HG03039 (cell line): ENCODE data around the gene SMG5.

Experiments used
- ATAC-seq: cut with Tn5 transposase; IDR thresholded peaks from one replicate; pipeline ENCODE4 v1.9.1; 2021; ENCODE audit warnings: mild to moderate bottlenecking, moderate library complexity; ENCODE audit not compliant: unreplicated experiment

The SMG5 gene

DNA sequence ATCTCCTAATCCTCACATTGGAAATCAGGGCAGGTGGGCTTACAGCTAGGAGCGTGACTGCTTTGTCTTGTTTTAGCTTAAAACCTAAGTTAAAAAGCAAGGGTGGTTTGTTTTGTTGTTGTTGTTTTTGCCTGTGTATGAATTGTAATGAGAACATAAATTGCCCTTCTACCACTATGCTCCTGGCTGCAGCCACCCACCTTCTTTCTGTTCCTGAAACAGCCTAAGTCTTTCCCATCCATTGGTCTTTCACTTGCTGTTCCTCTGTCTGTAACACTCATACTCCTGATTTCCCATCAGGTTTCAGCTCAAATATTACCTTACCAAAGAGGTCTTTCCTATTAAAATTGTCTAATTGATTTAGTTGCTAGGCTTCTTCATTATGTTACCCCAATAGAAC is 896 bp upstream of the SMG5 start:
- ATAC-seq: no peak

DNA sequence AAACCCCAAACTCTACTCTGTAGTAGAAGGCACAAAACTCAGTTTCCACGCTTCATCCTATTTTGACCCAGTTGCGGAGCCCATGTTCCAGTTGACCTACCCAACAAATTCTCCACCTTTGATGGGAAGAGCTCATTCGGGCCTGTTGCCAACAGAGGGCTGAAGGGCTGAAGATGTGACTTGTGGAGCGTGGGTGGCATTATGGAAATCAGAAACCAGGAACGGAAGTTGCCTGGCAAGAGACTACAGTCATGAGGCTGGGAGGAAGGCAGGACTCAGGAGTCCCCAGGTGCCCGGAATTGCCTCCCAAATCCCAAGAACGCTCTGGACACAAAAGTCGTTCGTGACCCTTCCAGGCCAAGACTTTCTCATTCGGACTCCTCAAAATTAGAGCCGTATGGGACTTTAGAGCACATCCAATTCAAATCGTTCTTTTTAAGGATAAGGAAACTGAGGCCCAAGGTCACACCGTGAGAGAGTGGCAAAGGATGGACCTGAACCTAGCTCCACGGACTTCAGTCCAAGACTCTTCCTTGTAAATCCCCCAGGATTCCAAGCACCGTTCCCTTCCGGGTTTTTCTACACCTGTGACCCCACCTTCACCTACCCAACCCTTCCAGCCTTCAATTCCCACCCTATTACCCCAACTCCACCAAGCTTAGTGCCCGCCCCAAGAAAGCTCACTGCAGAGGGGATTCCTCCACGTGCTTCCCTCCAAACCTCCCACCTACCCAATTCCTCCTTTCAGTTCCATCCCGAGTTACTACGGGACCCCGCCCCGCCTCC is 739 bp downstream of the SMG5 start:
- no peak for ATAC-seq

DNA sequence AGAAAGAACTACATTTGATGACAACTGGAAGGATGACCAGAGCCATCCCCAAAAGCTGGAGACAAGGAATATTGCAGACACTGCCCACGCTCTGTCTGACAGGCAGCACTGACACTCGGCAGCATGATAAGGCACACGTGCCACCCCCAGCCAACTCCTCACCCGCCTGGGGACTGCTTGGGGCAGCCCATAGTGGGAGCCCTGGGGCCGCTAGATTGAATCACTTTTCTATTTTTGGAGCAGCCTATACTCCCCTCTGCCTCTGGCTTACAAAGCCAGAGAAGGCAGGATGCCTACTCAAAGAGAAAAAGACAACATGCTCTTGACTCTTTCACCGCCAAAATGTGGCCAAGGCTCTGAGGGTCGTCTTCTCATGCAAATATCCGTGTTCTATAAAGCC is 1.3 kb downstream of the SMG5 start:
- ATAC-seq: peak; percentile 31

DNA sequence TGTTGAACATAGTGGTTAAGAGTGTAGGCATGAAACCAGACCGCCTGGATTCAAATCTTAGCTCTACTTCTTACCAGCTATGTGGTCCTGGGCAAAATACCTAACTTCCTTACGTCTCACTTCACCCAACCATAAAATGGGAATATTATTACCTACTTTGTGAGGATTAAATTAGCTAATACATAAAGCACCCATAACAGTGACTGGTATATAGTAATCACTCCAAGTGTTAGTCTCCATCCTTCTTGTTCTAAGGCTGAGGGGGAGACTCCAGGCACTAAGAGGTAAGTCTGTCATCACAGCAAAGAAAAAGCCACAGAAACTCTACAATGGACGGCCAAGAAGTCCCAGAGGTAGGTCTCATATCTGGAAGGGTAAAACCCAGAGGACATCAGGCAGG is 2.8 kb downstream of the SMG5 start:
- ATAC-seq: no peak

DNA sequence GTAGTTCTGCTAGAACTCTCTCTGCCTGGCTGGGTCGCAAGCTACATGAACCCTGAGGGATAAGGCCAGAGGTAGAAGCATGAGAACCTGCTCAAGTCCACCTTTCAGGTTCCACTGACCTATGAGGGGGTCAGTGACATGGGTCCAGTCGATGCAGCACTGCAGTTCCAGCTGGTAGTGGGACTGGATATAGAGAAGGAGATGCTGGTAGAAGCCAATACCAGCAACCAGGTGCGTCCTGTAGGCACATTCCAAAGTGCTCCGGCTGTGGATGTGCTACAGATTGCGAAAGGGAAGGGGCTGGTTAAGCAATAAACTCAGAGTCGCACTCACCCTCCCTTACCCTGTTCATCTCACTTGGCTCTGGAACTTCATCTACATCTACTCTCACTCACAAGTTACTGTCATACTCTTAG is 5.7 kb downstream of the SMG5 start:
- no peak for ATAC-seq

DNA sequence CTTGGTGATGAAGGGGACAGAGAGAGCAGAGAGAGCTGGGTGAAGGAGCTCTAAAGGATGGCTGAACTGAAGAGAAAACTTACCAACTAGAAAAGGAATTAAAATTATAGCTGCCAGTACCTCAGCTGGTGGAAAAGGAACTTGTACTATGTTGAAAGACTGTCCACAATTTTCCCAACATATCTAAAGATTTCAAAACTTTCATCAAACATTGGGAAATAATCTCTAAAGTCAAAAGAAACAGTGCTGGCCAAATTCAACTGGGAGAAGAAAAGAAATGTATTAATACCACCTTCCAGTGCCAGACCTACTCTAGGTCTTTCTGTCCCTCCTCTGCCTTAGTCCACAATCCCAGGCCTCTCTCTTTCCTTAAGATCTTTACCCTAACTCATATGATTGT is 6.1 kb downstream of the SMG5 start:
- ATAC-seq: no peak

DNA sequence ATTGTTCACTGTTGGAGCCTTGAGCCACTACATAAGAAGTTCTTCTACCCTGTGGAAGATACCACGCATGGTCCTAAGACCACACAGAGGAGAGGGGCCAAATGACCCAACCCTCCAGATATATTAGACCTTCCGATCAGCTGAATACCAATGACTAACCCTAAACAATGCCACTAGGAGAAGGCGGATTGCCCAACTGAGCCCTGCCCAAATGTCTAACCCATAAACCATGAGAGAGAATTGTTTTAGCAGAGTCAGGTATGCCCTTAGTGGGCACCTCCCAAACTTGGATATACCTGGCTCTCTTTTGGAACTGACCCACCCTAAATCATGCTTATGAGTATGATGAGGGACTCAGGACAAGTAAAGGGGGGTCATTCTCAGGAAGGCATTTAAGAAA is 12.3 kb downstream of the SMG5 start:
- no peak for ATAC-seq

DNA sequence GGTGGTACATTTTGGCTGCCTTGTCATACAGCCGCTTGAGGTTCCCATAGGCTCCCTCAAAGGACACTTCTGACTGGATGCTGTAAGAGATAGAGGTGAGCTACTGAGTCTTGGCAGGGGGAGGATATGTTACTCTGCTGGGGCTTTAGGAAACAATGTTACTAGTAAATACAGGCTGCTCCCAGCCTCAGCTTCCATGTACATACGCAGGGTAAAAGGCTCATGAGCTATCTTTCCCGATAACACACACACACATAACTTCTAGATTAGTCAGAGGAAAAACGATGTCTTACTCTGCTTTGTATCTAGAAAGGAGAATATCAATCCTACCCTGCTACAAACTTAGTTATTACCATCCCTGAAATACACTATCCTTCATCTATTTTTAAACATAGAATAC is 14.3 kb downstream of the SMG5 start:
- ATAC-seq: no peak

DNA sequence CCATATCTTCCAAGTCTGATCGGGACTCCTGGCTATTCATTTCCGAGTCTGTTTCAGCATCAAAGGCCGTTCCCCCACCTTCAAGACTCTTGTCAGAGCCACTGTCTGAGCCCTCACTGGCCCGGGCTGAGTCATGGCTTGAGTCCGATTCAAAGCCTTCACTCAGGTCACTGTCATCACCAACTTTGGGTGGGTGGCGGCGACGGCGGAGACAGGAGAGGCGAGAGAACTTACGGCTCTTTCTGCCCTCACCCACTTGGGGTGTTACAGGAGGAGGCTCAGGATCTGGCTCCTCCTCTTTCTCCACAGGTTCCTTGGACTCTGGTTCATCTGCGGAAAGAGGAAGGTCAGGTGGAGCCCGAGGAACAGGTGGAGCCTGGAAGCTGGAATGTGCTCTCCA is 16.6 kb downstream of the SMG5 start:
- ATAC-seq: no peak

DNA sequence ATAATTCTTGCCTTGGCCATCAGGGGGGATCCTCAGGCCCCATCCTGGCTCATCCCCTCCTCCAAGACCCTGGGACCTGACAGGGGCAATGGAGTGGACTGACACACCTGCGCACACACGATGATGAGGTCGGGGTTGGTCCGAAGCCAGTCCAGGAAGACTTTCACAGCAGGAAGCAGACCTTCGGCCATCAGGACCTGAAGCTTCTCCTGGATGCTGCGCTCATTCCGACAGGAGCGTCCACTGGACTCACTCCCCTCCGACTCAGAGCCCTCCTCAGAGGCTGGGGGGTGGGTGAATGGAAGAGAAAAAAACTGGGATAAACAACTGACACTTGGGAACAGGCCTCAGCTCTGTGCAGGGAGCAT is 19.4 kb downstream of the SMG5 start:
- no peak for ATAC-seq

DNA sequence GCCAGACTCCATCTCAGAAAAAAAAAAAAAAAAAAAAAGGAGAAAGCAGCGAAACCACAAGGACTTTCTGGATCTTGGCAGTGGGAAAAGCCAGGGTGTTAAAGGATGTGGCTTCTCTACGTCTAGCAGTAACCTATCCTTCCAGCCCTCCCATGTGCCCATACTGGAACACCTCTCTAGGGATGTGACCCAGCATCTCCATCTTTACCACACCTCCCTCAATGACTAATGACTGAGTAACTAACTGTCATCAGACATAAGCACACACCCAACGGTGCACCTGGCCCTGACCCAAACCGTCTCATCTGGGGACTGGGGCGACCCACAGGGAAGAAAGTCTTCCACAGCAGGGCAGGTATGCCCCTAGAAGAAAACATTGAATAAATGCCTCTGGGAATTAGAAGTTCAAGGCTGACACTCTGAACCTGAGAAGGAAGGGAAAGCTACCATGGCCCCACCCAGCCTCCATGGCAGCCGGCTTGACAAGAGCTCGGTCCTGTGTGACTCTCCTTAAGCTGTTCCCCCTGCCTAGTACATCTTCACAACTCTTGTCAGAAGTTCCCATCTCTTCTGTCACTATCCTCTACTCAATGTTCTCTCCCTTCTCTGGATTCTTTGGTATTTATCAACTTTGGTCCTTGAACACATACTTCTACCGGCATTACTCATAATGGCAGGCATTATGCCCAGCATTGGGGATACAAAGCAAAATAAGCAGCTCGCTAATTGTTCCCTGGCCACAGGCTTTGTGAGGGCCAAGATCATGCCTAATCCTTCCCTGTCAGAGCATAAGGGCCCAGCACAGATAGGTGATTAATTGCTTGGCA is 20.0 kb downstream of the SMG5 start:
- no peak for ATAC-seq

DNA sequence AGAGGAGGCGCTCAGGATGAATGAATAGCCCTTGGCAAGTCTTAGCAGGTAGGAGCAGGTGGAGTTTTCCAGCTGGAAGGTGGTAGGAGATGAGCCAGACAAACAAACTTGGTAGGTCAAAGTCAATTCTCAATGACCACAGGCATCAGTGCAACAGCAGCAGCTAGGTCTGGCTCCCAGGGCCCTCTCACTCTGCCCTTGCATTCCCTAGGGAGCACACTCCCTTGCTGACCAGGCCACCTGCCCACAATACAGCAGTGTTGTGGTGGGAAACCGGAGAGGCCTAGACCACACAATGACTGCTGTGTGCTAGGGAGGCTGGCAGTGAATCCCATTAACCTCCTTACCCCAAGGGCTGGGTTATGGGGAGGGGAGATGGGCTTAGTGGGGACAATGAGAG is 21.7 kb downstream of the SMG5 start:
- no peak for ATAC-seq

DNA sequence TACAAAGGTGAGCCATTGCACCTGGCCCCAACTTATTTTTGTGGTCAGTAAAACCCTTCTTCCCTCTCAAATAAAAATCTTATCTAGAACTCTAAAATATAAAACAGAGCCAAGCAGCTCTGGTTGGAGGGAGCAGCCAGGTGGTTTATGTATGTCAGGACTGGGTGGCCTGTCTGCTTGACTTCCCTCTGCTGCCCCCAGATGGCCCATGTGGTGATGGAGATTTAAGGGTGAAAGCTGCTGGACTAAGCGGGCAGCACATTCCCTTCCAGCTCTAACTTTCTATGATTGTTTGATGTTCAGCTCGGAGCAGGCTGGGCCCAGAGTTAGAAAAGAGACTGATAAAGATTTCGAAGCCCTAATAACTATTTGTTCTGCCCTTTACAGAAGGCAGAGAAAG is 22.8 kb downstream of the SMG5 start:
- no peak for ATAC-seq

DNA sequence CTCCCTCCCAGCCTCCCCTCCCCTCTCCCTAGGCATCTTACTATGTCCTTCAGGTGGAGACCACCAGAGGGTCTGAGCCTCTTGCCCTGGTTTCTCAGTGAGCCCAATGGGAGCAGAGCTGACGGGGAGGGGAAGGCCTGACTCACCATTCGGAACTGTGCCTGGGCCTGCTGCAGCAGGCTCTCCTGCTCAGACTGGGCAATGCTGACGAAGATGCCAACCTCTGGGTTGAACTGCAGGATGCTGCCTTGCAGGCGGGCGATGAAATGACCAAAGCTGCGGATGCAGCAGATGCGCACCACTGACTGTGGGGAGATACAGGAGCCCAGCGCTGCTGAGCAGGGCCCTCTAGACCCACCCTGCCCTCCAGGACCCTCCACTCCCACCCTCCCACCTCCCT is 23.8 kb downstream of the SMG5 start:
- ATAC-seq: no peak

DNA sequence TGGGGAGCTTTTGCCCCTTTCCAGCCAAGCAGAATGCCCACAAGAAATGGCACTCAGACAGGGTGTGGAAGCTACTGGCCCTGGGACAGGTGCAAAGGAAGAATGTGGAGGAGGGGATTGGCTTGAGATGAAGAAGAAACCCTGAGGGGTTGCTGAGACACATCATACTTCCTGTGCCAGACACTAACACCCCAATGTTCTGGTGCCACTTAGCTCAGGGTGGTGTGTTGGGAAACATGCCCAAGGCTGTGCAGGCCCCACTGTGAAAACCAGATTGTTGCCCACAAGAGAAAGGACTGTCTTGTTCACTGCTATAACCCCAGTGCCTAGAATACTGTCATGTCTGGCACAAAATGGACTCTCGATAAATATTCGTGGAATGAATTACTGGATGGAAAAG is 24.9 kb downstream of the SMG5 start:
- ATAC-seq: no peak

DNA sequence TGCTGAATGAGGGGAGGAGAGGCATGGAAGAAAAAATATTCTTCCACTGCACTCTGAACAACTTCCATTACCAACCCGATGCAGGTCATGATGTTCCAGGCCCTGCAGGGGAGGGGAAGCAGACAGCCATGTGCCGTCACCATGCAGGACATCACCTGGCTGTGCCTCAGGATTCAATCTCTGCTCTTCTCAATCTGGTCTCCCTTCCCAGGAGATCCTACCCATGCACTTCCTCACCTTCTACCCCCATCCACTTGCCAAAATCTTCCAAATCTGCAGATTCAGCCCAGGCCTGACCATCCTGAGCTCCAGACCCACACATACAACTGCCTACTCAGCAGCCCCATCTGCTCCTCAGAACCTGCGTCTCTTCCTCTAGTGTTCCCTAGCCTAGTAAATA is 29.0 kb downstream of the SMG5 start:
- ATAC-seq: no peak

DNA sequence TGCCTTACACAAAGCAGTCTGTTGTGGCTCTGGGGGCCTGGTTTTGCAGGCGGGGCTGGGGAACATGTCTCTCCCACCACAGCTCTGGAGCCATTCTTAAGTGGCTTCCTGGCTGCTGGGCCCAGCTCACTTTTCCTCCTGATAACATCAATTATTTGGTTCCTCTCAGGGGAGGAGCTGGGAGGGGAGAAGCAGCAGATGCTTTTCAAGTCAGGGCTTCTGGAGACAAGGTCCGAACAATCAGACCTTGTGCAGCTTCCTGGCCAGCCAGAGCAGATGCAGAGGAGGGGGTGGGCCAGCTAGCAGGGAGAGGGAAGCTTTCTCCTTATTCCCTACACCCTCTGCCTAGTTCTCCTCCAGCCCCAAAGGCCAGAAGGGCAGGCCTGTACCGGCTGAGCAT is 31.1 kb downstream of the SMG5 start:
- ATAC-seq: no peak

DNA sequence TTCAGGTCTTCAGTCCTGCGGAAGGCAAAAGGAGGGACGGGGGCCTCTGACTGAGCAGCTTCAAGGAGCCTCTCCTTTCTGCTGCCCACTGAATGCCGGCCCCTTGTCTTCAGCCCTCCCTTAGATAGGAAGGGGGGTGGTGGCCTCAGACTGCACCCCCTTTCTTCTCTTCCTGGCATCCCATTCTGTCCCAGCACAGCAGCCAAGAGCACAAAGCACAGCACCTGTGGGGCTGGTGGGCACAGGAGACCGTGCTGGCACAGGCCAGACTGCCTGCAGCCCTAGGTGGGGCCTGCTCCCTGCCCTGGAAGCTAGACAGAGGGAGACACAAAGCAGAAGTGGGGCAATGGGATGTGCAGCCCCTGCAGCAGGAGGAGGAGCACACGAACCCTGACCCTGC is 33.0 kb downstream of the SMG5 start:
- no peak for ATAC-seq

DNA sequence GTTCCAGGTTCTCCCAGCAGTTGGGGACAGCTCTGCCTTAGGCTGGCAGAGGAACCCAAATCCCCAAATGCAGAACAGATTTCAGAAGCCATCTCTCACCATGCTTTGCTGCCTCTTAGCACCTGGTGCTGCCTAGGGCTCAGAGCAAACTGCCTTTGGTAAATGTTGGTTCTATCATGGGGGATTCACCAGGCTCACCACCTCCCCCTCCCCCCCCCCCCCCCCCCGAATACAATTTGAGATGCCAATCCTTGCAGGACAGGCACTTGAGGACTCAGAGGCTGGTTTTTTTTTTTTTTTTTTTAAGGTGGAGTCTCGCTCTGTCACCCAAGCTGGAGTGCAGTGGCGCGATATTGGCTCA is 34.3 kb downstream of the SMG5 start:
- no peak for ATAC-seq

DNA sequence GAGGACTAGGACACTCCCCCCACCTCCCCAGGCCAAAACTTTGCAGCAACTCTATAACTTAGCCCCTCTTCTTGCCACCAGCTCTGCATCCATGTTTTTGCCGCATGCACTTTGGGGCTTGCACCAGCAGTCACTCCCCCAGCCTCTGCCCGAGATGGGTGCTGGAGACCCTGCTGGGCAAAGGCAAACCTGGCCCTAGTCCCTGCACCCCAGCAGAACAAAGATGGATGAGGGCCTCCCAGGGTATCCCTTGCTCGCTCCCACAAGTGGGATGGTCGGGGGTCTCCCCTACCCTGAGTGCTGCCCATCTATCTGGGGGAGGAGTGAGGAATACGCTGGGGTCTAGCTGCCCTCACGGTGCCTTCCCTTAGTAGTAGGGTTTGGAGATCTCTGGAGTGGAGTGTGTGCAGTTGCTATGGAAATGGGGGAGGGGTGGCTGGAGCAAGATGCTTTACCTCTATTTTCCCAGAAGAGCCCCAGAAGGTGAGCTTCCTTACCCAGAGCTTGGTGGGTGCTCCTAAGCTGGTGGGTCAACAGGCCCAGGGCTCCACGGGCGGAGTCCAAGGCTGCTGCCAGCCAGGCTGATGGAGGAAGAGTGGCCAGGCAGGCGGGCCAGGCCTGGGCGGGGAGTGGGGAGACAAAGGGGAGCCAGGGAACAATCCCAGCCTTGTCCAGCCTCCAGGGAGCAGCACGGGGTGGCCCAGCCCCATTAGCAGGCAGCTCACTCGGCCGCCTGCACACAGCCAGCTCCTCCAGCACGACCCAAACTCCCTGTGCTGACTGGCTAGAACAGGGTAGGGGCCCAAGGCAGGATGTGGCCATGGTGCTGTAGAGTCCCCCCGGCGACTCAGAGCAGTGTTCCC is 34.9 kb downstream of the SMG5 start, which contains the start of gene PAQR6:
TSS of gene PAQR6 (minus strand) at position 597 of the 863 bp plus-strand sequence. CDS start 1,325 bp downstream, outside the sequence.
- no peak for ATAC-seq

DNA sequence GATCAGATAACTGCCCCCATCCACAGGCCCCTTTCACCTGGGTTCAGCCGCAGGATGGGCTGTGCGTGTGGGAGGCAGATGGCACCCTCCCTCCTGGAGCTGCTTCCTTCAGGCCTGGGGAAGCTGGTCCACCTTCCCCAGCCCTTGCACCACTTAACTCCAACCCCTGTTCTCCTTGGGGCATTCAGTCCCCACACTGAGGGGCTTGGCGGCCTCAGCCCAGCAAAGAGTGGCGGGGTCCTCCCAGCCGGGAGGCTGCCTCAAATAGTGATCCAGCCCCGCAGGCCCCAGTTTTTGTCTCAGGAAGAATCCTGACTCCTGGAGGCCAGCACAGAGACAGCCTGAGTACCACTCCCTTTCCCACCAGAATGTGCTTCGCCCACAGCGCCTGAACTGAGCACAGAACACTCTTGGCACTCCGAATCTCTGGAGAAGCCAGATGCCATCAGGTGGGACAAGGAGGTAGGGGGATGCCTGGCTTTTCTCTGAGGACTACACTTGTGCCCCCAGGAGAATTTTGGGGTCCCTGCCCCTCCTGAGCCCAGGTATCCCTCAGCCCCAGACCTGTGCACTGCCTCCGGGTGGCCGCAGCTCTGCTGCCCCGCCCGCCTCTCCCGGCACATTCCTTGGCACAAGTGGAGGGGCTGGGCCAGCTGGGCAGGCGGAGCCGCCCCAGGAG is 35.7 kb downstream of the SMG5 start:
- no peak for ATAC-seq
